Muscle of arm (tissue), 12 donors: Measurements from ENCODE around the gene RHBDF2. TPM values are rescaled to one million over a fixed set of nuclear protein-coding genes. Genes with fewer than 3 reads are reported as not detected.

ENCODE experiments used
- DNase-seq: peaks from one replicate; pipeline ENCODE4 v3.0.0-alpha.2; 2013
- polyA plus RNA-seq, 12 donors: library from polyadenylated mRNA; unstranded; fragments of 120-200 nt; gene quantifications; one replicate each; pipeline ENCODE4 v1.2.1, GENCODE V29; 2013; ENCODE audit not compliant: insufficient read length in 12 of 12

Gene RHBDF2
- polyA plus RNA-seq, 12 donors = 3.6 to 12.2 (median 4.9) TPM; not detected in 2

DNA sequence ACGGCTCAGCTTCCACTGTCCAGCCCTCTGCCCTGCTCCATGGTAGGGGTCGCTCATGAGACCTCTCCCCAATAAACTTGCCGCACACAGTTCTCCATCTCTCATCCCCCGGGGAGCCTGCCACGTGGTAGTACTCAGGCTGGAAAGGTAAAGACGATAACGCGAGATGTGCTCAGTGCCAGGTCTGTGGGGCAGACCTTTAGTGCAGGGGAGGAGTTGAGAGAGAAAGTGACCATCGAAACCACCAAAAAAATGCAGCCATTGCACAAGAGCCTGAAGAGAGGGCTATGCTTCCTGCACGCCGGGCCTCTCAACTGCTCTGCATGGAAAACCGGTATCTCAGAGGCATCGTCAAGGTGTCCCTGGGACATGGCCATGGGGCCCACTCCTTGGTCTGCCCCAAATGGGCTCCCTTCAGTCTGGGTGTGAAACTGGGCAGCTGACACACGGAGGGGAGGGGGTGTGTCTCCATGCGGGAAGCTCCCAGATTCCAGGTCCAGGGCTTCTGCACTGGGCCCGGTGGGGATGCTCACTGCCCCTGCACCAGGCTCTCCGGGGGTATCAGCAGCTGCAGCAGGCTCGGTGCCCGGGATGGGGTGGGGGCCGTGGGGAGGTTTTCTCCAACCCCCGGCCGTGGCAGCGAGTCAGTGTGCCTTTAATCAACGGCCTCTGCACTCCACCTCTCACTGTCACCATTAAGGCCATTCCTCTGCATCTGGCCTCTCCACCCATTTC, 38.5 kb downstream of the RHBDF2 start:
- no peak for DNase-seq

DNA sequence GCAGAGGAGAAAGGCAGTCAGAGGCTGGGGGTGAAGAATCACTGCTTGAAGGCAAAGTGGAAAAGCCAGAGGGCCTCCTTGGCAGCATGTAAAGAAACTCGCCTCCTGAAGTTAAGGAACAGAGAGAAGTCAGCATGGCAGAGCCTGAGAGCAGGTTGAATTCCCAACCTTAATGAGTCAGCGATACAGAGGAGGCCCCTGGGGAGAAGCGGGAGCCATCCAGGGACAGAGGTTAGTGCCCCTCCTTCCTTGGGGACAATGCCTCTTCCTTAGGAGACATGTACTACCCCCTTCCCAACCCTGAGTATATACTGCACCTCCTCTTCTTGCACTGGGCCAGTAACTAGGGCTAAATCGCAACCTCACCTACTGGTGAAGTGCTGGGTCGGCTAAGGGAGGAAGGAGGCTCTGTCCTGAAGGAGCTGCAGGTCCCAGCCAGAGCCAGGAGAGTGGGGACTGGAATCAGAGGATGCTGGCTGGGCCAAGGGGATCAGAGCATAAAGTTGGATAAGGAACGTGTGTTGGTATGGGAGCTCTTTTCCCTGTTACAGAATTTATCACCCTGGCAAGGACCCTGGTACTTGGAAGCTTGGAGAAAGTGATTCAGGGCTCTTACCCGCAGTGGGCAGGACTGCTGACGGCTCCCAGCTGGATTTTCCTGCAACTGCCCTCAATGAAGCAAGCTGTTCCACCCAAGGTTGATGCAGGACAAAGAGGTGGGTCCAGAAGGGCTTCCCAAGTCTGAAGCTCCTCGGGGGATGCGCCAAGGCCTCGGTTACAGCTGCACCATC, 39.3 kb downstream of the RHBDF2 start:
- no peak for DNase-seq

- DNase-seq = no peak
Measured at GRCh38 chr17:76459674-76460073, 41.5 kb downstream of the RHBDF2 start.

DNA sequence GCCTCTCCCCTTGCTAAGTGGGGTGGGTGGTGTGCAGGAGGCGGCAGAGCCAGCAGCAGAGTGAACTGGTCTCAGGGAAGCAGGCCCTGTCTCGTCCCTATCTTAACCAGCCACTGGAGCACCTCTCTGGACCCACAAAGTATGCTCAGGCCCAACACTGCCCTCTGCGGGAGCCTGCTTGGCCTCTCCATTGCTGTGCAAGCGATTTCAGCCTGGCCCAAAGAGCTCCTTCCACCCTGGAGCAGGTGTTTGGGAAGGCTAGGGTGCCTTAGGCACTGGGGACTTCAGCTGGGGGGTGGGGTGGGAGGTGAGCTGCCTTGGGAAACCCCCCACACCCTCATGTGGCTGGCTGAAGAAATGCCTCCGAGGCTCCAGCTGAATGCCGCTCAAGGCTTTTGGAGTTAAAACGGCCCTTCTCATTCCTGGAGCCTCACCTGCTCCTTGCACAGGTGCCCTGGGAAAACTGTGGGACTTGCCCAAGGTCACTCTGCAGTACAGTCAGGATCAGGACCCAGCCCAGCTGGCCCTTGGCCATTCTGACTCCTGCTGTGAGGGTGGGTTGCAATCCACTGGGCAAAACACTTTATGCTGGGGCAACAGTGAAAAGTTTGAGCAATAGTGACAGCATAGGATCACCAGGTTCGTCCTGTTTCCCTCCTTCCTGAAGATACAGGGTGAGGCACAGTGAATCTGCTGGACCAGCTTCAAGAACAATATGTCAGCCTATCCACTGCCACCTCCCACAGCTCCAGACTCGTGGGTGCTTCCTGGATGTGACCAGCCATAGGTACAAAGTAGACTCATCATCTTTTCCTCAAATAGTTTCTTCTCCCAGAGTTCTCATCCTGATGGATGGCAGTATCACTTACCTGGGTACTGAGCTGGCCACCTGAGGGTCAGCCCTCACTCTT, 42.4 kb downstream of the RHBDF2 start:
- no peak for DNase-seq

GRCh38 chr17:76453431-76453743, 47.8 kb downstream of the RHBDF2 start:
- DNase-seq = no peak

GRCh38 chr17:76452660-76453430, 48.4 kb downstream of the RHBDF2 start, which contains the start of gene UBE2O:
UBE2O (minus strand) TSS chr17:76453152; CDS start chr17:76453141, 11 bp downstream.
- DNase-seq = peak; percentile 87

DNA sequence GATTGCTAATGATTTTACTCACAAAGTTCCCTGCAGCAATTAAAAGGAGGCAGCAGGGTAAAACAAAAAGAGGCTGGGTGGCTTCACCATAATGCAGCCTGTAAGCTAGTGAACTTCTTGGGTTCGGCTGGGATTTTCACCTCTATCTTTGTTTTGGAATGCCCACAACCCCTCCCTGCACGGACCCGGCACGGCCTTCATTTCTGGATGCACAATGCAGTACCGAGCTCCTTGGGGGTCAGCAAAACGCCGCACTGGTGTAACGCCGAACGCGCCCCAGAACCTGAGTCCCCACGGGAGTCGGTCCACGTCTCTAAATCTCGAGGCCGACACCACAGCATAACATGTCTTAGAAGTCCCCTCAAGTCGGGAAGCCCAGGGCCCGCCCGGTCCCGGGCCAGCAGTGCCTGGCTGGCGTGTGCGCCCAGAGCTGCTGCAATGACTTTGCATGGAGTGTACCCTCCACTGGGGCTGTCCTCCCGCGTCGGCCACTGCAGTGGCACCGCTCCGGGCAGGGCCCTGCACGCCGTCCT, 49.0 kb downstream of the RHBDF2 start:
- no peak for DNase-seq

DNA sequence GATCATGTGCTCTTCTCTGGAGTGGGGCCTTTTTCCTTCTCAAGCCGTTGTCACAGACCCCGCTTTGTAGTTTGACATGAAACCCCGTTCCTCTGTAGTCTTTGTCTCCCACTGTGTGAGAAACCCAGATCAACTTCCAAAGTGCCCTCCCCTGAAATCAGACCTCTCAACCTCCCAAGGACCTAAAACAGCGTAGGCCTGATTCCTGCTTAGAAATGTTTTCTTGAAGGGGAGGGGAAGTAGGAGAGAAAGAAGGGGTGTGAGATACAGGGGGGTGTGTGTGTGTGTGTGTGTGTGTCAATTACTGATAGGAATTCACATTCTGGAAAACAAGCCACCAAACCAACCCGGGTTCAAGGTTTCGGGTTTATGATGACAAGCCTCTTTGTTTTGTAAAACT, 49.7 kb downstream of the RHBDF2 start:
- DNase-seq = no peak

DNA sequence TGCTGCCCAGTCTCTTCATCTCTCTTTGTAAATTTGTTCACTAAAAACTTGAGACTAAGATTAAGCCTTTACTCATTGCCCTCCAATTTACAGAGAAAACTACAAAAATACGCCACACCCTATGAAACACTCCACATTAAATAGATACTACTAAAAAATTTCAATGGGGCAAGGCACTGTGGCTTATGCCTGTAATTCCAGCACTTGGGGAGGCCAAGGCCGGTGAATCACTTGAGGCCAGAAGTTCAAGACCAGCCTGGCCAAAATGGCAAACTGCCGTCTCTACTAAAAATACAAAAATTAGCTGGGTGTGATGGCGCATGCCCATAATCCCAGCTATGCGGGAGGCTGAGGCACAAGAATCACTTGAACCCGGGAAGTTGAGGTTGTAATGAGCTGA, 52.1 kb downstream of the RHBDF2 start:
- DNase-seq = no peak

DNA sequence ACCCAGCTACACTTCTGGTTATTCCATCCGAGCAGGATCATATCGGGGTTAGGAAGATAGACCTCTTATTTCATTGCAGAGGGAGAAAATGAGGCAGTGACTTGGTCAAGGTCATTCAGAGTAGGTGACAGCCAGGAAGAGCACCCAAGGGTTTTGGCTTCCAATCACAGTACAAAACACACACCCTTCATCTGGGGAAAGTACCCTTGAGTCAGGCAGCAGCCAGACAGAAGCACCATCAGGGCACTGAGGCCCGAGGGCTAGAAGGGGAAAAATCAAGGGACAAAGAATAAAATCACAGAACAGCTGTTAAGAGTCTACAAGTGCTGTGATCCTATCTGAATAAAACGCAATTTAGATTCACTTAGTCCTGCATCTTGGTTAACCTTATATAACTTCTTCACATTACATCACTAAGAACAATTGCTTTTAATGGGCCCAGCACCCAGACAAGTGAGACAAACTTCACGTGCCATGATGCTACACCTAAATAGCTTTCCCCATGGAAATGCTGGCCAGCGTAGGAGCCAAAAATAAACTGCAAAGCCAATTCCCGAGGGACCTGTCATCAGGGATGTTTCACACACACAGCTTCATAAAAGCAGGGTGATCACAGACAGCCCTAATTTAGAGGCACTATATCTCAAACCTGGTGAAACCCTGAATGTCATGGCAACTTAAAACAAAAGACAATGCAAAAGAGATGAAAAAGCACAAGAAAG, 53.1 kb downstream of the RHBDF2 start:
- no peak for DNase-seq

GRCh38 chr17:76446449-76447231, 54.6 kb downstream of the RHBDF2 start:
- DNase-seq = no peak

GRCh38 chr17:76445697-76446448, 55.4 kb downstream of the RHBDF2 start:
- DNase-seq = no peak

DNA sequence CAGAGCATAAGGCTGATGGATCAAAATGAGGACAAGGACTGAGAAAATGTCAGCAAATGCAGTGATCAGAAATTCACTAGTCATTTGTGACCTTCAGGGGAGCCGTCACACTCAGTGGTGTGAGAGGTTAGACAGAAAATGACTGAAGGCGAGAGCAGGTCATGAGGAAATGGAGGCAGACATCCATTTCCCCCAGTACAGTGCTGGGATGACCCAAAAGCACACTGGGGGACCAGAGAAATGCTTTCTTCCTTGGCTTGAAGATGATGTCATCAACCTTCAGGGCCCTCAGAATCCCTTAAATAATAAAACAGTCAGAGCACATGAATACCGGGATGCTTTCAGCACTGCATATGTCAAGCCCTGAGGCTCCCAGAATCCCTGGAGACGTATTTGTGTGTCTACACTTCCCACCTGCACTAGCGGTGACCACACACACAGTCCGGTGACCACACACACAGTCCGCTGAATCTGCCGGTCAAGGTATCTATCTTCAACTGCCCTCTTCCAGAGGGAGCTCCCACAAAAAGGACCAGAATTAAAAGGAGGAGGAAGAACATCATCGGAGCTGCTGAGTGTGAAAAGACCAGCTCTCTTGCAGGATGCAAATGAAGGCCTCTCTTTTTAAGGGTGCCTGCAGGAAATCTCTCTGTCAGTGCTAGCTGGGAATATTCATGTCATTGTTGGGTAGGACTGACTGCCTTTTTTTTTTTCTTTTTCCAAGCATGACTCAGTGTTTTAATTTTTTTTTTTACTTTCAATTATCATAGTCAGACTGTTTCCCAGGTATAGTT, 56.5 kb downstream of the RHBDF2 start:
- DNase-seq = no peak

GRCh38 chr17:76442341-76443338, 58.6 kb downstream of the RHBDF2 start:
- DNase-seq = no peak

DNA sequence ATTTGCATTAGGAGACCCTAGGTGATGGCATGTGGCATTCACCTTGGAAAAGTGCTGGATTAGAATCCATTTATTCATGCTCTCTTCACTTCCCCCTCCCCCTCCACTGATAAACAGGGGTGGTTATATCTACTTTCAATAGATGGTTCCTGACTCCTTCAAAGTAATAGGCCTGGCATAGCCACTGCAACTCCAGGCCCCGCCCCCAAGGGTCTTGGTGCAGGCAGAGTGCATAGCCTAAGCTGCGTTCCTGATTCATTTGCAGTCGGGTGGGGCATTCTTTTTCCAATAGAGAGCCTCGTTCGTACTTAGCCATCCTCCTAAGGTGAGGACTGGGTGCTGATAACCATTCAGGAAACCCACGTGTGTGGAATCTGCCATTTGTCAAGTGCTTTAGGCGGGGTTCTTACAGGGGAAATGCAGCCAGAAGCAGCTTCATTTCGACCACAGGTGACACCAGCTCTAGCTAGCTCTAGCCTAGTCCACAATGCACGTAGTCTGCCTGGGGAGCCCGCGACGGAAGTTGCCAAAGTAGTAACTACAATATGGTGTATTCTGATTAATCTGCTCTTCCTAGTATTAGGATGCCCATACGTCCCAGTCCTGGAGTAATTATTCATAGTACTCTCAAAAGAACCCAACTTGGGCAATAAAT, 59.4 kb downstream of the RHBDF2 start:
- DNase-seq = no peak

GRCh38 chr17:76440751-76441362, 60.4 kb downstream of the RHBDF2 start:
- no peak for DNase-seq
